Colonic mucosa (tissue), 4 donors: ENCODE measurements around the gene ALLC. TPM values are rescaled to one million over a fixed set of nuclear protein-coding genes. Genes with fewer than 3 reads are reported as not detected.
A peak's percentile ranks its signal among the peaks of the same experiment; 100 is the strongest.
"Not testable (repeated sequence)": the region's sequence is repeated elsewhere in the genome, so short reads cannot be mapped to it uniquely, and the experiment has no call there.

Experiments
- DNase-seq: peaks from one replicate; pipeline ENCODE4 v3.0.0-alpha.2; 2020
- H3K27ac ChIP-seq: fragments of 200-600 bp; one replicate; pipeline ENCODE4 v1.8.0; 2021
- H3K27me3 ChIP-seq: fragments of 200-600 bp; one replicate; pipeline ENCODE4 v1.8.0; 2021
- H3K36me3 ChIP-seq: fragments of 200-600 bp; one replicate; pipeline ENCODE4 v1.8.0; 2021
- H3K4me1 ChIP-seq: fragments of 200-600 bp; one replicate; pipeline ENCODE4 v1.8.0; 2021; ENCODE audit warnings: mild to moderate bottlenecking
- H3K4me3 ChIP-seq: fragments of 200-600 bp; one replicate; pipeline ENCODE4 v1.8.0; 2021
- H3K9ac ChIP-seq, 2 donors: one replicate each; pipeline ENCODE4 v1.7.0; 2013; ENCODE audit warnings: control low read depth in 2 of 2, low read depth in 2 of 2, low read length in 2 of 2
- H3K9me3 ChIP-seq: fragments of 200-600 bp; one replicate; pipeline ENCODE4 v1.8.0; 2021
- CTCF ChIP-seq: fragments of 200-600 bp; IDR thresholded peaks from one replicate; pipeline ENCODE4 v1.8.0; 2022; ENCODE audit warnings: antibody characterized with exemption, mild to moderate bottlenecking
- intact Hi-C: fragments of 100-400 bp; cut with DNase I; formaldehyde crosslinking; loops from one replicate; pipeline ENCODE4 v1.14.1; 2022
- total RNA-seq, 2 donors: library from RNA; stranded (reverse); fragmentation: NEBNext Ultra II Directional in 1 of 2; extraction: Animal tissue kit (Norgen Biotek cat#: 25700) in 1 of 2; gene quantifications; one replicate each; pipeline ENCODE4 v1.2.1, GENCODE V29; 2021
- donor health status: healthy.
- donor health status: DM: no; HTN: no; CAD: no.
- donor health status: DM: no; HTN: no; CAD: no.

ALLC gene
- not detected for total RNA-seq

GRCh38 chr2:3657881-3658280 is at the start of gene ALLC:
Gene ALLC (plus strand): TSS chr2:3658200. CDS start chr2:3671158, 12,958 bp downstream.
- intact Hi-C loops, result loop anchor here (10.0 kb wide), 2 partner anchors 233 to 1773 kb away; no protein-coding TSS in a partner anchor
- H3K4me3 ChIP-seq, result no peak within 1 kb of the TSS
- no peak within 1 kb of the TSS for H3K9ac ChIP-seq
- no peak for DNase-seq
- no peaks in the 10 kb centered on the region for H3K36me3 ChIP-seq
- no peak within 1 kb of the TSS for H3K27ac ChIP-seq
- H3K27me3 ChIP-seq, result no peaks in the 10 kb centered on the region
- no peaks in the 10 kb centered on the region for H3K9me3 ChIP-seq
- H3K4me1 ChIP-seq, result no peaks in the 10 kb centered on the region
- no peak for TF ChIP-seq CTCF

- Histone ChIP-seq H3K4me1 (no peaks in the 10 kb centered on the region), H3K27me3 (no peaks in the 10 kb centered on the region), H3K27ac (no peak overlapping the region), H3K9ac (no peak overlapping the region), H3K36me3 (no peaks in the 10 kb centered on the region), H3K9me3 (no peaks in the 10 kb centered on the region), H3K4me3 (no peak overlapping the region)
- intact Hi-C loops, result no loop called here
- TF ChIP-seq CTCF, result no peak
- peak; percentile 6 for DNase-seq
Observed at GRCh38 chr2:3608373-3609278, 49.4 kb upstream of the ALLC start.

GRCh38 chr2:3609279-3609673 is 48.7 kb upstream of the ALLC start:
- H3K4me1 ChIP-seq, H3K27ac ChIP-seq, H3K9ac ChIP-seq, intact Hi-C loops, H3K27me3 ChIP-seq, H3K9me3 ChIP-seq, H3K4me3 ChIP-seq, H3K36me3 ChIP-seq: not testable (repeated sequence)
- DNase-seq, result peak; percentile 7

- Histone ChIP-seq H3K9ac (no peak overlapping the region), H3K27me3 (no peaks in the 10 kb centered on the region), H3K36me3 (no peaks in the 10 kb centered on the region), H3K27ac (no peak overlapping the region), H3K4me1 (no peaks in the 10 kb centered on the region), H3K4me3 (no peak overlapping the region), H3K9me3 (no peaks in the 10 kb centered on the region)
- peak; percentile 10 for DNase-seq
- intact Hi-C loops, result no loop called here
- TF ChIP-seq CTCF, result no peak
Observed at GRCh38 chr2:3610415-3610814, 47.6 kb upstream of the ALLC start.

- H3K9ac ChIP-seq, result no peak overlapping the region
- peak; percentile 8 for DNase-seq
Observed at GRCh38 chr2:3610881-3611505, 47.0 kb upstream of the ALLC start.

More at GRCh38 chr2:3610881-3611505, 47.0 kb upstream of the ALLC start:
- Histone ChIP-seq H3K27ac (no peak overlapping the region), H3K4me3 (no peak overlapping the region), H3K9me3 (no peaks in the 10 kb centered on the region), H3K4me1 (no peaks in the 10 kb centered on the region), H3K27me3 (no peaks in the 10 kb centered on the region), H3K36me3 (no peaks in the 10 kb centered on the region)
- TF ChIP-seq CTCF, result no peak
- intact Hi-C loops, result no loop called here
